Measurements from ENCODE around the gene FCN1. TPM values are rescaled to one million over a fixed set of nuclear protein-coding genes. Genes with fewer than 3 reads are reported as not detected.

Gene FCN1
- total RNA-seq, 1 donor from 2014 or later = not detected

DNA sequence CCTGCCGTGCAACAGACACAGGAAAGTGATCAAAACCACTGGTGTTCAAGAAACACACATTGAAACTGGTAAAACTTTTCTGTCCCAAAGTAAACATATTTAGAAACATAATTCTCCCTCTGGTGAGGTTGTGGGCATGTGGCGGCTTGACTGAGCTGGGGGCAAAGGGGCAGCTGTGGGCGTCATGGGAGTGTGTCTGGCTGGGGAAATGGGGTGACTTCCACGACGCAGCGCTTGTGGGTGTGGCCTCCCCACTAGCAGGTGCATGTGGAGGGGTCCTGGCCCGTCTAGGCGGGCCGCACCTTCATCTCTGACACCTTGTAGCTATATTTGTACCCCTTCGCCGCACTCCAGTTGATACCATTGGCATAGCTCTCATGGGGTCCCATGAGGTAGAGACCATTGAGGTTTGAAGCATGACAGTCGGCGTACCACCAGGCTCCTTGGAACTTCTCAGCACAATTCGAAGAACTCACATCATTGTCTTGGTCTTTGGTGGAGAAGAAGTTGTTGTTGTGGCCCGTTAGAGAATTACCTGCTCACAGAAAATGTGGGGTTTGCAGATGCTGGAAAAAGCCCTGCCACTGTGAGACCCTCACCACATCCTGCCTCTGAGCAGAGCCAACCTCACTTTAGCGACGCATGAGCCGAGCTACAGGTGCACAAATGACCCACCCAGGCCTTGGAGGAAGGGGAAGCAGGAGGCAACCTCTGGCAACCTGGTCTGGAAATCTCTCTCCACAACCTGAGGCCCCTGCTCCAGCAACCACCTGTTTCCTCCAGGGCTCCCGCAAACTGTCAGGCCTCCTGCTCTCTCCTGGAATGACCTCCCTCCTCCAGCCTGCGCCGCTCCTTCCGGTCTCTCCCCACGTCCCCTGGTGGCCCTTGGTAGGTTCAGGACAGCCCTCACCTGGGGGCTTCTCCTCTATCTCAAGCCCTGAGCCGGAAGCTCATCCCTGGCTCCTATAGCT is 7.9 kb downstream of the FCN1 start:
- TF ChIP-seq EZH2phosphoT487 (IDR thresholded peaks at IDR 0.05) = no peak
- no peak for TF ChIP-seq EZH2 (IDR thresholded peaks at IDR 0.05)
- no peak for TF ChIP-seq CTCF (IDR thresholded peaks at IDR 0.05)
- Mint-ChIP-seq H3K9me3 (no peaks in the 10 kb centered on the region), H3K27ac (no peak overlapping the region), H3K4me1 (peaks cover 3% of the 10 kb centered on the region), H3K4me3 (no peak overlapping the region), H3K27me3 (ENCODE audit: insufficient read depth, low read depth) (peaks cover 11% of the 10 kb centered on the region), H3K36me3 (no peaks in the 10 kb centered on the region)
- no peaks in the 10 kb centered on the region for H3K4me1 ChIP-seq
- H3K27ac ChIP-seq = no peak overlapping the region
- H3K9ac ChIP-seq = no peak overlapping the region
- no peaks in the 10 kb centered on the region for H3F3A ChIP-seq (ENCODE audit: low read depth)
- no peaks in the 10 kb centered on the region for H3K36me3 ChIP-seq
- no peak overlapping the region for H2AFZ ChIP-seq (replicated peaks)
- no peak overlapping the region for H3K4me2 ChIP-seq
- H3K9me3 ChIP-seq (ENCODE audit: low read depth) = no peaks in the 10 kb centered on the region
- H4K20me1 ChIP-seq (ENCODE audit: low read depth) = no peaks in the 10 kb centered on the region
- H3K27me3 ChIP-seq = no peaks in the 10 kb centered on the region
- no peaks in the 10 kb centered on the region for H3K79me2 ChIP-seq (ENCODE audit: low read depth)
- no peak overlapping the region for H3K4me3 ChIP-seq
- no peak for DNase-seq (ENCODE audit: low spot score)

- no peaks in the 10 kb centered on the region for H3K36me3 ChIP-seq
- no peak overlapping the region for H3K27ac Mint-ChIP-seq
- H3K9ac ChIP-seq = no peak overlapping the region
- H3K36me3 Mint-ChIP-seq = no peaks in the 10 kb centered on the region
- H3K4me2 ChIP-seq = no peak overlapping the region
- peaks cover 13% of the 10 kb centered on the region for H3K27me3 Mint-ChIP-seq (ENCODE audit: insufficient read depth, low read depth)
- no peaks in the 10 kb centered on the region for H3F3A ChIP-seq (ENCODE audit: low read depth)
- no peak for DNase-seq (ENCODE audit: low spot score)
- H2AFZ ChIP-seq (replicated peaks) = no peak overlapping the region
- no peak overlapping the region for H3K27ac ChIP-seq
- no peaks in the 10 kb centered on the region for H3K27me3 ChIP-seq
- no peaks in the 10 kb centered on the region for H3K4me1 Mint-ChIP-seq
- no peaks in the 10 kb centered on the region for H3K9me3 Mint-ChIP-seq
- no peaks in the 10 kb centered on the region for H4K20me1 ChIP-seq (ENCODE audit: low read depth)
- no peaks in the 10 kb centered on the region for H3K4me1 ChIP-seq
- no peak overlapping the region for H3K4me3 ChIP-seq
- no peak for TF ChIP-seq EZH2phosphoT487 (IDR thresholded peaks at IDR 0.05)
- no peak for TF ChIP-seq EZH2 (IDR thresholded peaks at IDR 0.05)
- no peak overlapping the region for H3K4me3 Mint-ChIP-seq
- H3K79me2 ChIP-seq (ENCODE audit: low read depth) = no peaks in the 10 kb centered on the region
- no peaks in the 10 kb centered on the region for H3K9me3 ChIP-seq (ENCODE audit: low read depth)
Observed at GRCh38 chr9:134908524-134909309, 9.0 kb downstream of the FCN1 start.

GRCh38 chr9:134902936-134903335 is 14.8 kb downstream of the FCN1 start:
- DNase-seq (ENCODE audit: low spot score) = no peak
- Histone ChIP-seq H2AFZ (replicated peaks) (no peak overlapping the region), H3K79me2 (ENCODE audit: low read depth) (no peaks in the 10 kb centered on the region), H3K4me3 (no peak overlapping the region), H4K20me1 (ENCODE audit: low read depth) (no peaks in the 10 kb centered on the region), H3K4me2 (no peak overlapping the region), H3K9ac (no peak overlapping the region), H3K4me1 (no peaks in the 10 kb centered on the region), H3K27me3 (no peaks in the 10 kb centered on the region), H3K27ac (no peak overlapping the region), H3K9me3 (ENCODE audit: low read depth) (no peaks in the 10 kb centered on the region), H3F3A (ENCODE audit: low read depth) (no peaks in the 10 kb centered on the region), H3K36me3 (no peaks in the 10 kb centered on the region)
- H3K4me3 Mint-ChIP-seq = no peak overlapping the region
- TF ChIP-seq EZH2phosphoT487 (IDR thresholded peaks at IDR 0.05) (no peak), CTCF (IDR thresholded peaks at IDR 0.05) (no peak), EZH2 (IDR thresholded peaks at IDR 0.05) (no peak)
- no peaks in the 10 kb centered on the region for H3K4me1 Mint-ChIP-seq
- peaks cover 10% of the 10 kb centered on the region for H3K9me3 Mint-ChIP-seq
- no peak overlapping the region for H3K27ac Mint-ChIP-seq
- peaks cover 2% of the 10 kb centered on the region for H3K27me3 Mint-ChIP-seq (ENCODE audit: insufficient read depth, low read depth)
- no peaks in the 10 kb centered on the region for H3K36me3 Mint-ChIP-seq
